Suprapubic skin (tissue), 4 donors: ENCODE data around the gene BFSP2. TPM values are rescaled to one million over a fixed set of nuclear protein-coding genes. Genes with fewer than 3 reads are reported as not detected.

Experiments used
- DNase-seq, 2 donors: peaks; one replicate each; pipeline ENCODE4 v3.0.0-alpha.2; 2019; ENCODE audit warnings: low spot score in 2 of 2
- H3K27ac ChIP-seq: fragments of 200-600 bp; sonication (generic); one replicate; pipeline ENCODE4 v1.5.1; 2019
- H3K27me3 ChIP-seq: fragments of 200-600 bp; sonication (generic); one replicate; pipeline ENCODE4 v1.5.1; 2019
- H3K36me3 ChIP-seq: fragments of 200-600 bp; sonication (generic); one replicate; pipeline ENCODE4 v1.5.1; 2019
- H3K4me1 ChIP-seq: fragments of 200-600 bp; sonication (generic); one replicate; pipeline ENCODE4 v1.5.1; 2019
- H3K4me3 ChIP-seq: fragments of 200-600 bp; sonication (generic); one replicate; pipeline ENCODE4 v1.5.1; 2019; ENCODE audit warnings: mild to moderate bottlenecking
- H3K9me3 ChIP-seq: fragments of 200-600 bp; sonication (generic); one replicate; pipeline ENCODE4 v1.5.1; 2019
- CTCF ChIP-seq, 2 donors: fragments of 200-600 bp in 1 of 2; fragments of 450-650 bp in 1 of 2; sonication (generic) in 1 of 2; IDR thresholded peaks; one replicate each; pipeline ENCODE4 v1.5.1; 2016 to 2019; ENCODE audit warnings: antibody characterized with exemption in 2 of 2, mild to moderate bottlenecking in 1 of 2, moderate library complexity in 1 of 2
- EP300 ChIP-seq: sonication (generic); formaldehyde crosslinking; IDR thresholded peaks from one replicate; pipeline ENCODE4 v1.6.1; 2017; ENCODE audit warnings: antibody characterized with exemption
- POLR2A ChIP-seq, 2 donors: fragments of 450-650 bp; IDR thresholded peaks; one replicate each; pipeline ENCODE4 v1.6.1; 2017; ENCODE audit warnings: antibody characterized with exemption in 2 of 2, mild to moderate bottlenecking in 2 of 2, moderate library complexity in 2 of 2
- POLR2AphosphoS5 ChIP-seq, 3 donors: sonication (generic); formaldehyde crosslinking; IDR thresholded peaks; one replicate each; pipeline ENCODE4 v1.6.1; 2017; ENCODE audit warnings: antibody characterized with exemption in 3 of 3
- WGBS: methylation state at CpG from one replicate; pipeline ENCODE4 v1.1.5; 2018; 5-methylcytosine and 5-hydroxymethylcytosine counted together
- total RNA-seq, 4 donors: library from RNA; depleted of rRNA; stranded (reverse); fragments of >200 nt; gene quantifications; one replicate each; pipeline ENCODE4 v1.1.0, GENCODE V29; 2016

Gene BFSP2
- total RNA-seq, 4 donors from 2014 or later, result 2.3 TPM; not detected in 3

GRCh38 chr3:133475245-133476010 lies 75.6 kb downstream of the BFSP2 start:
- 68% methylated on average over 5 of the region's 5 CpGs for WGBS
- no peak for DNase-seq
- peak overlapping the region; percentile 83 for H3K27ac ChIP-seq
- H3K36me3 ChIP-seq, result no peaks in the 10 kb centered on the region
- no peaks in the 10 kb centered on the region for H3K9me3 ChIP-seq
- peaks cover 35% of the 10 kb centered on the region for H3K4me1 ChIP-seq
- no peaks in the 10 kb centered on the region for H3K27me3 ChIP-seq
- TF ChIP-seq POLR2AphosphoS5 (IDR thresholded peaks at IDR 0.05), result no peak
- TF ChIP-seq EP300, result no peak
- no peak for TF ChIP-seq CTCF (IDR thresholded peaks at IDR 0.05)
- TF ChIP-seq POLR2A (IDR thresholded peaks at IDR 0.05), result no peak
- H3K4me3 ChIP-seq, result no peak overlapping the region

- no peaks in the 10 kb centered on the region for H3K36me3 ChIP-seq
- no peak overlapping the region for H3K27ac ChIP-seq
- DNase-seq, result no peak
- 64% methylated on average over 3 of the region's 6 CpGs for WGBS
- no peak for TF ChIP-seq CTCF (IDR thresholded peaks at IDR 0.05)
- TF ChIP-seq POLR2AphosphoS5 (IDR thresholded peaks at IDR 0.05), result no peak
- TF ChIP-seq POLR2A (IDR thresholded peaks at IDR 0.05), result no peak
- no peak for TF ChIP-seq EP300
- H3K9me3 ChIP-seq, result no peaks in the 10 kb centered on the region
- no peaks in the 10 kb centered on the region for H3K27me3 ChIP-seq
- no peak overlapping the region for H3K4me3 ChIP-seq
- H3K4me1 ChIP-seq, result peaks cover 31% of the 10 kb centered on the region
Observed at GRCh38 chr3:133476971-133477375, 77.1 kb downstream of the BFSP2 start.

GRCh38 chr3:133477487-133477886 lies 77.6 kb downstream of the BFSP2 start:
- DNase-seq, result no peak
- no peaks in the 10 kb centered on the region for H3K27me3 ChIP-seq
- TF ChIP-seq POLR2AphosphoS5 (IDR thresholded peaks at IDR 0.05) (no peak), POLR2A (IDR thresholded peaks at IDR 0.05) (no peak), EP300 (no peak)

GRCh38 chr3:133478624-133479023 lies 78.8 kb downstream of the BFSP2 start:
- no peak overlapping the region for H3K27ac ChIP-seq
- H3K36me3 ChIP-seq, result no peaks in the 10 kb centered on the region
- no peak for DNase-seq
- TF ChIP-seq CTCF (IDR thresholded peaks at IDR 0.05), result no peak
- no peaks in the 10 kb centered on the region for H3K27me3 ChIP-seq
- H3K9me3 ChIP-seq, result no peaks in the 10 kb centered on the region
- H3K4me3 ChIP-seq, result no peak overlapping the region
- WGBS, result 72% methylated on average over 1 of the region's 1 CpG
- H3K4me1 ChIP-seq, result peaks cover 31% of the 10 kb centered on the region

More at GRCh38 chr3:133477487-133477886, 77.6 kb downstream of the BFSP2 start:
- Histone ChIP-seq H3K9me3 (no peaks in the 10 kb centered on the region), H3K4me1 (peaks cover 31% of the 10 kb centered on the region), H3K27ac (no peak overlapping the region), H3K36me3 (no peaks in the 10 kb centered on the region), H3K4me3 (no peak overlapping the region)

- Histone ChIP-seq H3K27me3 (no peaks in the 10 kb centered on the region), H3K9me3 (no peaks in the 10 kb centered on the region), H3K4me3 (no peak overlapping the region), H3K27ac (no peak overlapping the region), H3K36me3 (no peaks in the 10 kb centered on the region), H3K4me1 (peaks cover 23% of the 10 kb centered on the region)
- TF ChIP-seq POLR2AphosphoS5 (IDR thresholded peaks at IDR 0.05), result no peak
- no peak for TF ChIP-seq EP300
- no peak for TF ChIP-seq CTCF (IDR thresholded peaks at IDR 0.05)
- TF ChIP-seq POLR2A (IDR thresholded peaks at IDR 0.05), result no peak
- 86% methylated on average over 2 of the region's 2 CpGs for WGBS
- DNase-seq, result no peak
Observed at GRCh38 chr3:133479401-133479800, 79.5 kb downstream of the BFSP2 start.
